Central memory CD8-positive, alpha-beta T cell (primary cell): ENCODE results near the gene SPEG.
A peak's percentile ranks its signal among the peaks of the same experiment; 100 is the strongest.

Experiments
- ATAC-seq: fragments of 150-1000 bp; cut with Tn5 transposase; replicated peaks from 2 replicates; pipeline ENCODE4 v1.10.0; 2022; ENCODE audit warnings: mild to moderate bottlenecking, moderate FRiP score, moderate number of reproducible peaks; ENCODE audit not compliant: poor library complexity, severe bottlenecking; ENCODE audit errors: extremely low read depth
- DNase-seq, 2 donors: peaks; one replicate each; pipeline ENCODE4 v3.0.0; 2021; ENCODE audit warnings: low spot score in 2 of 2
- H3K27ac Mint-ChIP-seq: one replicate; pipeline ENCODE4 v1.8.0; 2022; ENCODE audit warnings: low read depth, mild to moderate bottlenecking, moderate library complexity, mixed read lengths
- H3K27me3 Mint-ChIP-seq: one replicate; pipeline ENCODE4 v1.8.0; 2022; ENCODE audit warnings: mixed read lengths
- H3K36me3 Mint-ChIP-seq: one replicate; pipeline ENCODE4 v1.8.0; 2022; ENCODE audit warnings: mild to moderate bottlenecking, moderate library complexity, mixed read lengths; ENCODE audit not compliant: insufficient read depth
- H3K4me1 Mint-ChIP-seq: one replicate; pipeline ENCODE4 v1.8.0; 2022; ENCODE audit warnings: mixed read lengths
- H3K4me3 Mint-ChIP-seq: one replicate; pipeline ENCODE4 v1.8.0; 2022; ENCODE audit warnings: mild to moderate bottlenecking, moderate library complexity, mixed read lengths
- H3K9me3 Mint-ChIP-seq: one replicate; pipeline ENCODE4 v1.8.0; 2022; ENCODE audit warnings: mixed read lengths

SPEG gene

GRCh38 chr2:219490186-219490585 is 55.5 kb downstream of the SPEG start:
- H3K4me1 Mint-ChIP-seq, result no peaks in the 10 kb centered on the region
- no peak overlapping the region for H3K27ac Mint-ChIP-seq
- H3K4me3 Mint-ChIP-seq, result no peak overlapping the region
- peaks cover 2% of the 10 kb centered on the region for H3K36me3 Mint-ChIP-seq
- peaks cover 94% of the 10 kb centered on the region for H3K27me3 Mint-ChIP-seq
- no peaks in the 10 kb centered on the region for H3K9me3 Mint-ChIP-seq
- ATAC-seq, result no peak
- no peak for DNase-seq

DNA sequence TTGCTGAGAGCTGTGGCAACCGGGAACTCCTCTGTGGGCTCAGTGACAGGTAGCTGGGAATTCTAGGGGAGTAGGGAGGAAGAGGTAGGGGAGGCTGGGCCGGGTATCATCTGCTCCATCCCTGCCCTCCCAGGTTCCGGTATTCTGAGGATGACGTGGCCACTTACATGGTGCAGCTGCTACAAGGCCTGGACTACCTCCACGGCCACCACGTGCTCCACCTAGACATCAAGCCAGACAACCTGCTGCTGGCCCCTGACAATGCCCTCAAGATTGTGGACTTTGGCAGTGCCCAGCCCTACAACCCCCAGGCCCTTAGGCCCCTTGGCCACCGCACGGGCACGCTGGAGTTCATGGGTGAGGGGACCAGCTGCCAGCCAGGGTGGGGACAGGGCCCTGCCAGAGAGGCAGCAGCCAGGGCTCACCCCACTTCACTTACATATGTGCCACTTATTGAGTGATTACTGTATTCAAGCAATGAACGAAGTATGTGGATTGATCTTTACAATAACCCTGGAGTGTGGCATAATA is 56.0 kb downstream of the SPEG start:
- Mint-ChIP-seq H3K4me3 (no peak overlapping the region), H3K9me3 (no peaks in the 10 kb centered on the region), H3K4me1 (no peaks in the 10 kb centered on the region), H3K27ac (no peak overlapping the region), H3K27me3 (peaks cover 94% of the 10 kb centered on the region), H3K36me3 (peaks cover 4% of the 10 kb centered on the region)
- ATAC-seq (no peak), DNase-seq (no peak)

DNA sequence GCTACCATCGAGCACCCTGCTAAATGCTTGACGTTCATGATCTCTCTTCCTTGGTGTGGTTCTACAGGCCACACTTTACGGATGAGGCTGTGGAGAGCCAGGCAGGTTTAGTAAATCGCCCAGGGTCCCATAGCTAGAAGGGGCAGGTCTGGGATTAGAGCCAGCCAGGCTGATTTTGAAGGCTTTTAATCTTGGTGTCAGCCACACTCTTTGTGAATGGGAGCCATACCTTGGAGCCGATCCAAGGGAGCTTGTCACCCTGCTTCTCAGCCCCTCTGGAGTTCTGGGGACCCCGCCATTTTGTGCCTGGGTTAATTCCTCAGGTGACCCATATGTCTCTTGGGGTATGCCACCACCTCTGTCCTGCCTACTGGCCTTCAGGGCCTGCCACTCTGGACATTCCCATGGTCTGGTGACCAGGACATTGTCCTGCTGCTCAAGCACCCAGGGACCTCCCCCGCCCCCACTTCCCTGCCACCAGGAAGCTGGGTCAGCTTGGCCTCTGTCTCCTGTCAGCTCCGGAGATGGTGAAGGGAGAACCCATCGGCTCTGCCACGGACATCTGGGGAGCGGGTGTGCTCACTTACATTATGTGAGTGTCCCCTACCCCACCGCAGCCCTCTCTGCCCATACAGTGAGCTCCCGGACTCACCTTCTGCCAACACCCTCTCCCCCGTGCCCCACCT is 56.8 kb downstream of the SPEG start:
- no peak overlapping the region for H3K4me3 Mint-ChIP-seq
- peaks cover 94% of the 10 kb centered on the region for H3K27me3 Mint-ChIP-seq
- no peak for ATAC-seq

GRCh38 chr2:219492575-219492974 is 57.9 kb downstream of the SPEG start:
- DNase-seq, result no peak
- Mint-ChIP-seq H3K4me1 (peaks cover 10% of the 10 kb centered on the region), H3K27ac (no peak overlapping the region), H3K36me3 (peaks cover 7% of the 10 kb centered on the region), H3K4me3 (no peak overlapping the region), H3K9me3 (no peaks in the 10 kb centered on the region), H3K27me3 (peaks cover 94% of the 10 kb centered on the region)
- no peak for ATAC-seq

More for the DNA sequence above, 56.8 kb downstream of the SPEG start:
- peaks cover 5% of the 10 kb centered on the region for H3K36me3 Mint-ChIP-seq
- H3K4me1 Mint-ChIP-seq, result peaks cover 2% of the 10 kb centered on the region
- no peaks in the 10 kb centered on the region for H3K9me3 Mint-ChIP-seq
- H3K27ac Mint-ChIP-seq, result no peak overlapping the region
- DNase-seq, result no peak

DNA sequence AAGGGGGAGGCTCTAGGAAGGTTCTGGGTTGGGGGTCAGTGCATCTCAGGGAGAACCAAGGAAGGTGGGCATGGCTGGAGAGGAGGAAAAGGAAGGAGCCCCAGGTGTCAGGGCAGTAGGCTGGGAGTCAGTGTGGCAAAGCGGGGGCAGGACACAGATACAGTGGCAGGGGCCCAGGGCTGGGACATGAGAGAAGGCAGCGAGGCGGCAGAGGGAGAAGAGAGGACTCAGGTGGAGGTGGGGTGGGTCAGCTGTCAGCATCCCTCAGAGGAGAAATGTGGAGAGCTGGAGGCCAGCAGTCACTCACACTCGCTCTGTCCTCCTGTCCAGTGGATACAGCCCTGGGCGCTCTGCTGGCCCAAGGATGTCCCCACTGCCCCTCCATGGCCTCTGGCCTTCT is 58.4 kb downstream of the SPEG start:
- Mint-ChIP-seq H3K9me3 (no peaks in the 10 kb centered on the region), H3K4me3 (no peak overlapping the region), H3K36me3 (peaks cover 8% of the 10 kb centered on the region), H3K27me3 (peaks cover 94% of the 10 kb centered on the region), H3K4me1 (peaks cover 14% of the 10 kb centered on the region), H3K27ac (no peak overlapping the region)
- ATAC-seq (no peak), DNase-seq (no peak)

DNA sequence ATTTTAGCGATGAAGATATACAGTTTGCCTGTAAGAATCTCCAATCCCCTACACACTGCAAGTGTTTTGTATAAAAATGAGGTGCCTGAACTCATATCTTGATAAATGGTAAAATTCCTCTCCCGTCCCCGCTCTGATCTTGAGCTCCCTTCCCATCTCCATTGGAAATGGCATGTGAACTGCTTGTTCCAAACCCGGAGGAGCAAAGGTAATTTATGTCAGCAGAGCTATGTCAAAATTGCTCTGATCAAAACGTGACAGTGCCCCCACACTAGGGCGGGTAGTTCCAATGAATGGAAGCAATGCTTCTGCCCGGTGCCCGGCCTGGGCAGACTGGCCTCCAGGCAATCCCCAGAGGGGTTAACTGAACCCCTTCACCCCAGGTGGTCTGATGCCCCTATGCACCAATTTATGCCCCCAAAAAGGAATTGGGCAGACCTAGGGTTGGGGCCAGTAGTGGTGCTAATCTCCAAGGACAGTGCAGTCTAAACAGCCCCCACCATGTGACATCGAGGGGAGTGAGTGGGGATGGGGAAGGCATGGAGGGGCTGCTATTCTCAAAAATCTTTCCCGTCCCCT is 60.4 kb downstream of the SPEG start:
- Mint-ChIP-seq H3K27me3 (peaks cover 81% of the 10 kb centered on the region), H3K36me3 (peaks cover 12% of the 10 kb centered on the region), H3K4me1 (peaks cover 33% of the 10 kb centered on the region), H3K9me3 (no peaks in the 10 kb centered on the region), H3K27ac (no peak overlapping the region), H3K4me3 (no peak overlapping the region)
- DNase-seq (no peak), ATAC-seq (no peak)

- no peaks in the 10 kb centered on the region for H3K9me3 Mint-ChIP-seq
- ATAC-seq (no peak), DNase-seq (no peak)
- peaks cover 37% of the 10 kb centered on the region for H3K4me1 Mint-ChIP-seq
- H3K27ac Mint-ChIP-seq, result no peak overlapping the region
- H3K27me3 Mint-ChIP-seq, result peaks cover 75% of the 10 kb centered on the region
- peaks cover 12% of the 10 kb centered on the region for H3K36me3 Mint-ChIP-seq
- no peak overlapping the region for H3K4me3 Mint-ChIP-seq
Observed at GRCh38 chr2:219495531-219496122, 61.0 kb downstream of the SPEG start.

DNA sequence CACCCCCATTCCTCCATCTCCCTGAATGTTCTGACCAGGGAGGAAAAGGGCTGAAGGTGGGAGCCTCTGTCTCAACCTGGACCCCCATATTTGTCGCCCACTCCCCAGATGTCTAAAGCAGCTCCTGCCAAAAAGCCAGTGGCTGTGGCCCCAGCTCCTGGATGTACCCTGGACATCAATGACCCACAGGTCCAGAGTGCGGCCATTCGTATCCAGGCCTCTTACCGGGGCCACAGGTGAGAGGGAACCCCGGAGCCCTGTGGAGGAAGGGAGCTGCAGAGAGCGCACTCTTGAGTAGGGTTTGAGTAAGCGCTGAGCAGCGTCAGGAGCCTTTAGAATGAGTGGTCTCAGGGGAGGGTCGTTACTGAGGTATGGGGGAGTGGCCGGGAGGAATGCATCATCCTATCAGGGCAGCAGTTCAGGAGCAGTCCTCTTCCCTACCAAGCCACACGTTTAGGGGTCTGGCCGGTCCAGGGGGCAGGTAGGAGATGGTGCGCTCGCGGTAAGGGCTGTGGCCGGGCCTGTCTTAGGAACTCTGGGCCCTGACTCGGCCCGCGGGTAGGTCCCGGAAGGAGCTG is 61.7 kb downstream of the SPEG start:
- Mint-ChIP-seq H3K9me3 (no peaks in the 10 kb centered on the region), H3K4me3 (peak overlapping the region; percentile 97), H3K27me3 (peaks cover 71% of the 10 kb centered on the region), H3K27ac (no peak overlapping the region), H3K4me1 (peaks cover 39% of the 10 kb centered on the region), H3K36me3 (peaks cover 12% of the 10 kb centered on the region)
- DNase-seq (no peak), ATAC-seq (no peak)

DNA sequence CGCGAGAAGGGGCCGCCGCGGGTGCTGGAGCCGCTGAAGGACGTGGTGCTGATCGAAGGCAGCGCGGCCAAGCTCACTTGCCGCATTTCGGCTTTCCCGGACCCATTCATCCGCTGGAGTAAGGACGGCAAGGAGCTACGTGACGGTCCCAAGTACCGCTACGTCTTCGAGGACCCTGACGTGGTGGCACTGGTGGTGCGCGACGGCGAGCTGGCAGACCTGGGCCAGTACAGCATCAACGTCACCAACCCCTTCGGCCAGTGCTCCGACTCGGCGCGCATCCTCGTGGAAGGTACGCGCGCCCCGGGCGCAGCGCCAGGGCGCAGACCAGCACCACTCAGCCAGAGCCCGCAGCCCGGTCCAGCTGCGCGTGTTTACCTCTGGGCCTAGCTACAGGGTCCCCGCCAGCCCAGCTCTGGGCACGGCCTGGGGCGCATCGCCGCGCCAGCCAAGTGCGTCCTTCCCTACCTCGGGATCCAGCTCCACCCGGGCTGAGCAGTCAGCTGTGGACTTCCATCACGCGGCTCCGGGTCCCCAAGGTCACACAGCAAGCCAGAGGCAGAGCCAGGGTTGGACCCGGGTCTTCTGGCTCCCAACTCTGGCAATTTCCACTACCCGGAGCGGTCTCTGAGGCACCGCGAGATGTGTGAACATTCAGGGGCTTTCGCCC is 62.3 kb downstream of the SPEG start:
- no peak for ATAC-seq
- DNase-seq, result no peak
- Mint-ChIP-seq H3K9me3 (no peaks in the 10 kb centered on the region), H3K4me1 (peaks cover 45% of the 10 kb centered on the region), H3K27me3 (peaks cover 67% of the 10 kb centered on the region), H3K4me3 (peak overlapping the region; percentile 97), H3K36me3 (peaks cover 13% of the 10 kb centered on the region), H3K27ac (no peak overlapping the region)

GRCh38 chr2:219497495-219498279 is 63.0 kb downstream of the SPEG start:
- ATAC-seq (peak; percentile 5), DNase-seq (no peak)
- peaks cover 59% of the 10 kb centered on the region for H3K27me3 Mint-ChIP-seq
- peak overlapping the region; percentile 97 for H3K4me3 Mint-ChIP-seq
- peak overlapping the region; percentile 89 for H3K27ac Mint-ChIP-seq
- H3K9me3 Mint-ChIP-seq, result no peaks in the 10 kb centered on the region
- peaks cover 45% of the 10 kb centered on the region for H3K4me1 Mint-ChIP-seq
- peaks cover 15% of the 10 kb centered on the region for H3K36me3 Mint-ChIP-seq

- no peaks in the 10 kb centered on the region for H3K9me3 Mint-ChIP-seq
- H3K36me3 Mint-ChIP-seq, result peaks cover 13% of the 10 kb centered on the region
- peak within 1 kb of the TSS; percentile 97 for H3K4me3 Mint-ChIP-seq
- peak within 1 kb of the TSS; percentile 89 for H3K27ac Mint-ChIP-seq
- H3K4me1 Mint-ChIP-seq, result peaks cover 45% of the 10 kb centered on the region
- ATAC-seq (peak; percentile 95), DNase-seq (peak; percentile 78 to 87)
- peaks cover 52% of the 10 kb centered on the region for H3K27me3 Mint-ChIP-seq
Observed at GRCh38 chr2:219498280-219499057, 63.8 kb downstream of the SPEG start, which contains the start of gene GMPPA. Gene GMPPA, plus strand, starts transcription at chr2:219498891. Its CDS starts 1,085 bp downstream, at chr2:219499976.
